Effector CD4-positive, alpha-beta T cell (primary cell): Measurements from ENCODE around the gene PDE6B.
"Not testable (repeated sequence)": the region's sequence is repeated elsewhere in the genome, so short reads cannot be mapped to it uniquely, and the experiment has no call there.

Experiments used
- DNase-seq: peaks from one replicate; pipeline ENCODE4 v3.0.0-alpha.2; 2020
- total RNA-seq: gene quantifications from one replicate; lab custom pipeline; 2026; lab: John Stamatoyannopoulos, UW

The PDE6B gene
- 6.9 reads per million, percentile 25 among the genes with 10 or more reads in this experiment for total RNA-seq

- DNase-seq: no peak
These were observed at the start of gene PDE6B for GRCh38 chr4:624705-625590. Gene PDE6B (plus strand): TSS chr4:625573. CDS start chr4:625627, 54 bp downstream.

GRCh38 chr4:576245-576821, 49.0 kb upstream of the PDE6B start, which contains the start of gene TMEM271:
Gene TMEM271 (minus strand): TSS chr4:576295. CDS start chr4:576062, 233 bp downstream.
- no peak for DNase-seq

- DNase-seq: no peak
These were observed 48.3 kb upstream of the PDE6B start for GRCh38 chr4:576991-577498.

- no peak for DNase-seq
These were observed 47.6 kb upstream of the PDE6B start for GRCh38 chr4:577499-578450.

GRCh38 chr4:578451-579443, 46.6 kb upstream of the PDE6B start:
- no peak for DNase-seq

- no peak for DNase-seq
These were observed 45.7 kb upstream of the PDE6B start for GRCh38 chr4:579543-580175.

- no peak for DNase-seq
These were observed 44.2 kb upstream of the PDE6B start for GRCh38 chr4:581181-581580.

- DNase-seq: no peak
These were observed 43.5 kb upstream of the PDE6B start for GRCh38 chr4:581753-582361.

- DNase-seq: no peak
These were observed 41.6 kb upstream of the PDE6B start for GRCh38 chr4:583820-584219.

GRCh38 chr4:587671-588350, 37.6 kb upstream of the PDE6B start:
- no peak for DNase-seq

GRCh38 chr4:588351-588849, 37.0 kb upstream of the PDE6B start:
- no peak for DNase-seq

- no peak for DNase-seq
These were observed 36.0 kb upstream of the PDE6B start for GRCh38 chr4:589219-589963.

- no peak for DNase-seq
These were observed 35.0 kb upstream of the PDE6B start for GRCh38 chr4:590313-590841.

- not testable (repeated sequence) for DNase-seq
These were observed 33.2 kb upstream of the PDE6B start for GRCh38 chr4:592178-592577.

- DNase-seq: no peak
These were observed 32.4 kb upstream of the PDE6B start for GRCh38 chr4:592825-593520.

- DNase-seq: no peak
These were observed 26.4 kb upstream of the PDE6B start for GRCh38 chr4:598925-599324.

- no peak for DNase-seq
These were observed 25.2 kb upstream of the PDE6B start for GRCh38 chr4:600166-600565.
